Kidney (tissue), 14 donors: Measurements from ENCODE around the gene CDK15. TPM values are rescaled to one million over a fixed set of nuclear protein-coding genes. Genes with fewer than 3 reads are reported as not detected.

Experiments
- DNase-seq, 5 donors: peaks; one replicate each; pipeline ENCODE4 v3.0.0-alpha.2; 2013 to 2020
- FAIRE-seq: peaks from 2 replicates; lab custom pipeline; 2012; peaks lifted over from hg19 to GRCh38; lab: Jason Lieb, UNC
- H3K27ac ChIP-seq, 2 donors: one replicate each; pipeline ENCODE4 v1.7.0; 2013; ENCODE audit warnings: low read depth in 2 of 2, low read length in 2 of 2, inconsistent platforms in 1 of 2
- H3K27me3 ChIP-seq: one replicate; pipeline ENCODE4 v1.7.1; 2013; ENCODE audit warnings: low read length, inconsistent platforms; ENCODE audit not compliant: control insufficient read depth, insufficient read depth
- H3K36me3 ChIP-seq, 3 donors: one replicate each; pipeline versions ENCODE4 v1.7.0 to v1.7.1; 2013; ENCODE audit warnings: low read length in 3 of 3, control low read depth in 1 of 3, inconsistent platforms in 1 of 3; ENCODE audit not compliant: insufficient read depth in 3 of 3, control insufficient read depth in 2 of 3
- H3K4me1 ChIP-seq, 3 donors: one replicate each; pipeline versions ENCODE4 v1.7.0 to v1.7.1; 2013; ENCODE audit warnings: low read length in 3 of 3, inconsistent platforms in 1 of 3, low read depth in 1 of 3; ENCODE audit not compliant: control insufficient read depth in 2 of 3, insufficient read depth in 2 of 3
- H3K4me3 ChIP-seq, 3 donors: one replicate each; pipeline versions ENCODE4 v1.7.0 to v1.8.1; 2013; ENCODE audit warnings: low read length in 3 of 3, control low read depth in 1 of 3, inconsistent platforms in 1 of 3
- H3K9ac ChIP-seq, 3 donors: one replicate each; pipeline versions ENCODE4 v1.7.0 to v1.7.1; 2013; ENCODE audit warnings: low read length in 3 of 3, control low read depth in 1 of 3, inconsistent platforms in 1 of 3
- H3K9me3 ChIP-seq, 3 donors: one replicate each; pipeline versions ENCODE4 v1.7.0 to v1.7.1; 2013; ENCODE audit warnings: low read length in 3 of 3, control low read depth in 1 of 3, inconsistent platforms in 1 of 3; ENCODE audit not compliant: control insufficient read depth in 2 of 3, insufficient read depth in 1 of 3
- intact Hi-C: fragments of 100-400 bp; cut with DNase I; formaldehyde crosslinking; loops from one replicate; pipeline ENCODE4 v1.11.1; 2022
- polyA plus RNA-seq: library from polyadenylated mRNA; stranded (reverse); fragments of 350-450 nt; fragmentation: Illumina TruSeq; extraction: RNeasy Lipid Tissue Mini Kit (QIAGEN cat#74804); gene quantifications from one replicate; pipeline ENCODE4 v1.2.3, GENCODE V29; 2014; ENCODE audit warnings: low read depth, low replicate concordance; ENCODE audit not compliant: insufficient read depth
- total RNA-seq: library from RNA; stranded (reverse); fragmentation: NEBNext Ultra II Directional; extraction: Animal tissue kit (Norgen Biotek cat#: 25700); gene quantifications from one replicate; pipeline ENCODE4 v1.2.1, GENCODE V29; 2021
- TF ChIP-seq, protein P1 (sequence below): IDR thresholded peaks from 3 replicates; pipeline ENCODE4 v1.5.1; 2012; ENCODE audit warnings: mild to moderate bottlenecking, moderate library complexity, borderline replicate concordance; ENCODE audit not compliant: insufficient read depth; ENCODE audit errors: extremely low read depth
- donor health status: control.
- donor health status: control.
- donor health status: control.
- donor health status: control.
- donor health status: control.
- donor health status: DM: yes; HTN: yes; CAD: no.
- donor health status: Normal renal cell carcinoma (clear cell type).

Gene CDK15
- total and polyA plus RNA-seq, 2 donors from 2014 or later: 0.11 to 2.7 TPM

DNA sequence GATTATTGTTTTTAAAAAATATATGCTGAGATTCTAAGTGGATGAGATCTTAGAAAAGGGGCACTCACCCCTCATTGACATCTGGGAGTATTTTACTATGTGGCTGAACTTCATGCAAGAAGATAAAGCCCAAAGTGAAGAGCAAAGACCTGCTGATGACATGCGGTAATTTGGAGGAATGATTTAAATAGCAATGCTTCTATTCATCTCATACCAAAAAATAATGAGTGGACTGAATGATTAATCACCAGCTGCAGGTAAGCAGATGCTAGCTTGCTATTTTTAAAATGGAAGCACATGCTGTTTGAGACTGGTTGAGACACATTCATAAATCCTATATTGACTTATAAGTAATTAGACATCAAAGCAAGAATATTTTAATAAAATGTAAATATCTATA is 12.7 kb upstream of the CDK15 start:
- intact Hi-C loops: no loop called here
- Histone ChIP-seq H3K27me3 (no peaks in the 10 kb centered on the region), H3K4me3 (no peak overlapping the region), H3K9me3 (no peaks in the 10 kb centered on the region), H3K4me1 (no peaks in the 10 kb centered on the region), H3K36me3 (no peaks in the 10 kb centered on the region), H3K27ac (no peak overlapping the region), H3K9ac (no peak overlapping the region)
- no peak for DNase-seq
- TF ChIP-seq, protein P1, sequence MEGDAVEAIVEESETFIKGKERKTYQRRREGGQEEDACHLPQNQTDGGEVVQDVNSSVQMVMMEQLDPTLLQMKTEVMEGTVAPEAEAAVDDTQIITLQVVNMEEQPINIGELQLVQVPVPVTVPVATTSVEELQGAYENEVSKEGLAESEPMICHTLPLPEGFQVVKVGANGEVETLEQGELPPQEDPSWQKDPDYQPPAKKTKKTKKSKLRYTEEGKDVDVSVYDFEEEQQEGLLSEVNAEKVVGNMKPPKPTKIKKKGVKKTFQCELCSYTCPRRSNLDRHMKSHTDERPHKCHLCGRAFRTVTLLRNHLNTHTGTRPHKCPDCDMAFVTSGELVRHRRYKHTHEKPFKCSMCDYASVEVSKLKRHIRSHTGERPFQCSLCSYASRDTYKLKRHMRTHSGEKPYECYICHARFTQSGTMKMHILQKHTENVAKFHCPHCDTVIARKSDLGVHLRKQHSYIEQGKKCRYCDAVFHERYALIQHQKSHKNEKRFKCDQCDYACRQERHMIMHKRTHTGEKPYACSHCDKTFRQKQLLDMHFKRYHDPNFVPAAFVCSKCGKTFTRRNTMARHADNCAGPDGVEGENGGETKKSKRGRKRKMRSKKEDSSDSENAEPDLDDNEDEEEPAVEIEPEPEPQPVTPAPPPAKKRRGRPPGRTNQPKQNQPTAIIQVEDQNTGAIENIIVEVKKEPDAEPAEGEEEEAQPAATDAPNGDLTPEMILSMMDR: no peak
- FAIRE-seq: no peak

DNA sequence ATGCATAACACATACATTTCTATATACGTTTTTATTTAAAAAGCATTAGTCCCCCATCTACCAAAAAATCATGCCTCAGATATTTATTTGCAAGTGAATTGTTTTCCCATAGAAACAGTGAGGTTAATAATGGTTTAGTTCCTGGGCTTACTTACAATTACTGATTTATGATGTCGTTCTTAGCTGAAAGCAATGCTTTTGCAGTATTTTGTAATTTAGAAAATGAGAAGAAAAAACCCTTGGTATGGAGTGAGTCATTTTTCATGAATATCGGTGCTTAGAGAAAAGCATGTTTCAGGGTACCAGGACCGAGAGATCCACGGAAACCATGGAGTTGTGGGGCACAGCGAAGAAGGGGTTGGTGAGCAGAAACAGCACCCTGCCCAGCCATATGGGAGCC is 12.0 kb upstream of the CDK15 start:
- H3K9me3 ChIP-seq: no peaks in the 10 kb centered on the region
- FAIRE-seq: no peak

DNA sequence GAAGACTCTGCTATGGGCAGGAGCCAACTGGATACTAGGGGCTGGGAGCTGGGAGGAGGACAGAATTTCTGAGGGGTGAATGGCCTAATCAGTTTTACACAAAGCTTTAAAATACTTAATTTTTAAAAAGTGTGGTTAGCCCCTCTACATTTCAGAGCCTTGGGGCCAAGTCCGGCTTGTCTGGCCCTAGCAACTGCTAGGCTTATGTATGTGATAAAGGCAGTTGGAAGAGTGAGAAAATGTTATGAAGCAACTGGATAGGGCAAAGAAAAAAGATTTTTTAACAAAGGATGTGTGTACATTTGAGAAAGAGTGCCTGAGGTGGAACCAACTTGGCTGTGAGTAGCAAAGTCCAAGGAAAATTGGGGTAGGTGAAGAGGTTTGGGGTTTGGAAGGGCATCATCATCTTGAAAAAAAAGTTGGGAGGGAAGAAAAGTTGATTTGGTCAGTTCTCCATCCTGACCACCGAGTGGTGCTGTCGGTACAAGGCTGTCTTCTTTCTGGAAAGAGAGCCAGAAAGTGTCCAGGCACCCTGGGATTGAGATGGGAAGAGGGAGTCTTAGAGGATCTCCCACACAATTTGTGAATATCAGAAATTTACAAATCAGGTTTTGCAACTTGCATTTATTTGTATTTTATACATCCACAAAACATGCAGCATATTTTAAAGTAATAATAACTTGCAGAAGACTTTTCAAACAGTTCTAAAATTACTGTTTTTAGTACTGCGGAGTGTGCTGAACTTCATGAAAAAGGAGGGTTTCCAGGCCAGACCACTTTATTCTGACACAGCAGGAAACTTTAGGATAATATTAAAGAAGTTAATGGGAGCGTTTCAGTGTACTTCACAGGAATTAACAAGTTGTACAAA is 10.5 kb upstream of the CDK15 start:
- H3K4me3 ChIP-seq: no peak overlapping the region
- no peaks in the 10 kb centered on the region for H3K27me3 ChIP-seq
- no peak overlapping the region for H3K9ac ChIP-seq
- TF ChIP-seq, protein P1: peak; percentile 63
- no peaks in the 10 kb centered on the region for H3K9me3 ChIP-seq
- intact Hi-C loops: loop anchor here (5.0 kb wide), 1 partner anchor 381 kb away; no protein-coding TSS in a partner anchor
- no peak overlapping the region for H3K27ac ChIP-seq
- no peaks in the 10 kb centered on the region for H3K36me3 ChIP-seq
- FAIRE-seq: no peak
- no peaks in the 10 kb centered on the region for H3K4me1 ChIP-seq
- DNase-seq: peak in 4 of 5 donors; percentile 43 to 75 (median 48)

More for the DNA sequence above, 12.0 kb upstream of the CDK15 start:
- H3K4me1 ChIP-seq: no peaks in the 10 kb centered on the region
- no peaks in the 10 kb centered on the region for H3K36me3 ChIP-seq
- no peak for DNase-seq
- TF ChIP-seq, protein P1: no peak
- intact Hi-C loops: no loop called here
- no peaks in the 10 kb centered on the region for H3K27me3 ChIP-seq
- H3K27ac ChIP-seq: no peak overlapping the region
- no peak overlapping the region for H3K9ac ChIP-seq
- no peak overlapping the region for H3K4me3 ChIP-seq
